Measurements from ENCODE around the gene TEDDM1. TPM values are rescaled to one million over a fixed set of nuclear protein-coding genes. Genes with fewer than 3 reads are reported as not detected.

The TEDDM1 gene
- polyA plus RNA-seq, 1 donor (not counting 4 experiments of a cell fraction or from before 2014, with no cell fraction given), result not detected

DNA sequence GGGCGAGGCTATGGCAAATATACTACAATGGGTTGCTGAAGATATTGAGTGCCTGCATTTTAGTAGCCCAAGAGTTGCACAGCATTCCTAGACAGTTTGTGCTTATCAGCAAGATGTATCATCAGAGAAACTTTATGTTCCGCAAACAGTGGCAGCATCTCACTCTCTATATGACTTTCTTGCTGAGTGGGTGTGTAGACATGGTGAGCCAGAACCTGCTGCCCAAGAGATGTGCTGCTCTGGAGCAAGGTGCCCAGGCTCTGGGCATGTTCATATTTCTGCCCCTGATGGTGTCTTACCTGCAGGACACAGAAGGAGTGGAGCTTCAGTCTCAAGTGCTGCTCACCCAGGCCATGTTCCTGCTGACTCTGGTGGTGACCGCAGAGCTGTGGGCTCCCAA lies 41.3 kb upstream of the TEDDM1 start:
- H3K4me3 ChIP-seq (ENCODE audit: control insufficient read depth in 2 of 3, extremely low read depth in 1 of 3, insufficient read depth in 2 of 3, low read depth in 1 of 3, low read length in 3 of 3), result no peak overlapping the region
- no peak overlapping the region for H3K27ac ChIP-seq (ENCODE audit: control insufficient read depth, insufficient read depth, low read length)
- dilution Hi-C loops (cut with MboI; ENCODE audit: extremely low pct_ligation_motif_present, low sequenced_read_pairs), result loop anchor here (25.0 kb wide), 1 partner anchor 146 kb away; the partner anchor contains the start of gene RNASEL
- no peaks in the 10 kb centered on the region for H4K20me1 ChIP-seq (ENCODE audit: control insufficient read depth, extremely low read depth, insufficient read depth, low read length)
- H3K79me2 ChIP-seq (ENCODE audit: control insufficient read depth, insufficient read depth, low read length), result no peaks in the 10 kb centered on the region
- no peaks in the 10 kb centered on the region for H3K9me3 ChIP-seq (ENCODE audit: control insufficient read depth, low read depth, low read length)
- H3K4me2 ChIP-seq (ENCODE audit: control insufficient read depth, extremely low read depth, insufficient read depth, low read depth, low read length), result no peak overlapping the region
- peaks cover 2% of the 10 kb centered on the region for H3K27me3 ChIP-seq (ENCODE audit: control insufficient read depth, extremely low read depth, insufficient read depth, low read length)
- no peak for TF ChIP-seq EZH2 (IDR thresholded peaks at IDR 0.05; ENCODE audit: low read length)
- TF ChIP-seq, protein P1, sequence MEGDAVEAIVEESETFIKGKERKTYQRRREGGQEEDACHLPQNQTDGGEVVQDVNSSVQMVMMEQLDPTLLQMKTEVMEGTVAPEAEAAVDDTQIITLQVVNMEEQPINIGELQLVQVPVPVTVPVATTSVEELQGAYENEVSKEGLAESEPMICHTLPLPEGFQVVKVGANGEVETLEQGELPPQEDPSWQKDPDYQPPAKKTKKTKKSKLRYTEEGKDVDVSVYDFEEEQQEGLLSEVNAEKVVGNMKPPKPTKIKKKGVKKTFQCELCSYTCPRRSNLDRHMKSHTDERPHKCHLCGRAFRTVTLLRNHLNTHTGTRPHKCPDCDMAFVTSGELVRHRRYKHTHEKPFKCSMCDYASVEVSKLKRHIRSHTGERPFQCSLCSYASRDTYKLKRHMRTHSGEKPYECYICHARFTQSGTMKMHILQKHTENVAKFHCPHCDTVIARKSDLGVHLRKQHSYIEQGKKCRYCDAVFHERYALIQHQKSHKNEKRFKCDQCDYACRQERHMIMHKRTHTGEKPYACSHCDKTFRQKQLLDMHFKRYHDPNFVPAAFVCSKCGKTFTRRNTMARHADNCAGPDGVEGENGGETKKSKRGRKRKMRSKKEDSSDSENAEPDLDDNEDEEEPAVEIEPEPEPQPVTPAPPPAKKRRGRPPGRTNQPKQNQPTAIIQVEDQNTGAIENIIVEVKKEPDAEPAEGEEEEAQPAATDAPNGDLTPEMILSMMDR (optimal IDR thresholded peaks at IDR 0.05 in 1 of 3, IDR thresholded peaks at IDR 0.05 in 1 of 3, conservative IDR thresholded peaks at IDR 0.05 in 1 of 3; ENCODE audit: extremely low read depth in 1 of 3, insufficient read depth in 2 of 3, low read length in 3 of 3), result no peak
- H2AFZ ChIP-seq (ENCODE audit: control insufficient read depth, low read length), result no peak overlapping the region
- no peak overlapping the region for H3K9ac ChIP-seq (ENCODE audit: control insufficient read depth, extremely low read depth, insufficient read depth, low read length)
- no peak for FAIRE-seq
- no peak for DNase-seq (ENCODE audit: low read depth, low spot score)
- H3K36me3 ChIP-seq (ENCODE audit: control insufficient read depth in 2 of 2, extremely low read depth in 1 of 2, insufficient read depth in 2 of 2, low read length in 2 of 2), result no peaks in the 10 kb centered on the region
- no peaks in the 10 kb centered on the region for H3K4me1 ChIP-seq (ENCODE audit: control insufficient read depth, extremely low read depth, insufficient read depth, low read length)
- no peaks in the 10 kb centered on the region for H3K9me1 ChIP-seq (ENCODE audit: control insufficient read depth, extremely low read depth, insufficient read depth, low read length)

DNA sequence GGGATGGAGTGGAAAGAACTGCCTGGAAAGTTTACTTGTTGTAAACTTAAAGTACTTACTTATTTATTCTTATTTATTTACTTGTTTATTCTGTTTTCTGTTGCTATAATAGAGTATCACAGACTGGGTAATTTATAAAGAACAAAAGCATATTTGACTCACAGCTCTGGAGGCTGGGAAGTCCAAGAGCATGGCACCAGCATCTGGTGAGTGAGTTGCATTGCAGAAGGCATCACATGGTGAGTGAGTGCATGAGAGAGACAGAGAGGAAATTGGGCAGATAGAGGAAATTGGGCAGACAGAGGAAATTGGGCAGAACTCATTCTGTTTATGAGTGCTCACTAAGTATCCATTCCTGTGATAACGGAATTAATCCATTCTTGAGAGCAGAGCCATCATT lies 37.9 kb upstream of the TEDDM1 start:
- Histone ChIP-seq H3K9ac (ENCODE audit: control insufficient read depth, extremely low read depth, insufficient read depth, low read length) (no peak overlapping the region), H4K20me1 (ENCODE audit: control insufficient read depth, extremely low read depth, insufficient read depth, low read length) (no peaks in the 10 kb centered on the region), H3K4me3 (ENCODE audit: control insufficient read depth in 2 of 3, extremely low read depth in 1 of 3, insufficient read depth in 2 of 3, low read depth in 1 of 3, low read length in 3 of 3) (no peak overlapping the region), H3K9me3 (ENCODE audit: control insufficient read depth, low read depth, low read length) (no peaks in the 10 kb centered on the region), H2AFZ (ENCODE audit: control insufficient read depth, low read length) (no peak overlapping the region), H3K27ac (ENCODE audit: control insufficient read depth, insufficient read depth, low read length) (no peak overlapping the region), H3K36me3 (ENCODE audit: control insufficient read depth in 2 of 2, extremely low read depth in 1 of 2, insufficient read depth in 2 of 2, low read length in 2 of 2) (no peaks in the 10 kb centered on the region), H3K4me1 (ENCODE audit: control insufficient read depth, extremely low read depth, insufficient read depth, low read length) (no peaks in the 10 kb centered on the region), H3K9me1 (ENCODE audit: control insufficient read depth, extremely low read depth, insufficient read depth, low read length) (no peaks in the 10 kb centered on the region), H3K27me3 (ENCODE audit: control insufficient read depth, extremely low read depth, insufficient read depth, low read length) (peaks cover 4% of the 10 kb centered on the region), H3K4me2 (ENCODE audit: control insufficient read depth, extremely low read depth, insufficient read depth, low read depth, low read length) (no peak overlapping the region), H3K79me2 (ENCODE audit: control insufficient read depth, insufficient read depth, low read length) (no peaks in the 10 kb centered on the region)
- FAIRE-seq (no peak), DNase-seq (ENCODE audit: low read depth, low spot score) (no peak)
- dilution Hi-C loops (cut with MboI; ENCODE audit: extremely low pct_ligation_motif_present, low sequenced_read_pairs), result loop anchor here (25.0 kb wide), 1 partner anchor 149 kb away; the partner anchor contains the start of gene RNASEL
- no peak for TF ChIP-seq EZH2 (IDR thresholded peaks at IDR 0.05; ENCODE audit: low read length)
- TF ChIP-seq, protein P1 (optimal IDR thresholded peaks at IDR 0.05 in 1 of 3, IDR thresholded peaks at IDR 0.05 in 1 of 3, conservative IDR thresholded peaks at IDR 0.05 in 1 of 3; ENCODE audit: extremely low read depth in 1 of 3, insufficient read depth in 2 of 3, low read length in 3 of 3), result no peak
